Prostate gland (tissue), 2 donors: ENCODE measurements around the gene B4GALNT2.

ENCODE experiments used
- POLR2A ChIP-seq: fragments of 450-650 bp; IDR thresholded peaks from one replicate; pipeline ENCODE4 v1.6.1; 2016; ENCODE audit warnings: antibody characterized with exemption, mild to moderate bottlenecking
- POLR2AphosphoS5 ChIP-seq: sonication (generic); formaldehyde crosslinking; IDR thresholded peaks from one replicate; pipeline ENCODE4 v1.6.1; 2017; ENCODE audit warnings: antibody characterized with exemption
- TF ChIP-seq, protein P1 (sequence below), 4 experiments: fragments of 200-600 bp in 2 of 4; fragments of 450-650 bp in 2 of 4; sonication (generic) in 2 of 4; IDR thresholded peaks; 1 replicate in 3 of 4; 2 replicates in 1 of 4; pipeline ENCODE4 v1.5.1; 2016 to 2019; ENCODE audit warnings: antibody characterized with exemption in 4 of 4, mild to moderate bottlenecking in 2 of 4, moderate library complexity in 2 of 4

GRCh38 chr17:49156256-49156655 lies 23.7 kb downstream of the B4GALNT2 start:
- TF ChIP-seq, protein P1, sequence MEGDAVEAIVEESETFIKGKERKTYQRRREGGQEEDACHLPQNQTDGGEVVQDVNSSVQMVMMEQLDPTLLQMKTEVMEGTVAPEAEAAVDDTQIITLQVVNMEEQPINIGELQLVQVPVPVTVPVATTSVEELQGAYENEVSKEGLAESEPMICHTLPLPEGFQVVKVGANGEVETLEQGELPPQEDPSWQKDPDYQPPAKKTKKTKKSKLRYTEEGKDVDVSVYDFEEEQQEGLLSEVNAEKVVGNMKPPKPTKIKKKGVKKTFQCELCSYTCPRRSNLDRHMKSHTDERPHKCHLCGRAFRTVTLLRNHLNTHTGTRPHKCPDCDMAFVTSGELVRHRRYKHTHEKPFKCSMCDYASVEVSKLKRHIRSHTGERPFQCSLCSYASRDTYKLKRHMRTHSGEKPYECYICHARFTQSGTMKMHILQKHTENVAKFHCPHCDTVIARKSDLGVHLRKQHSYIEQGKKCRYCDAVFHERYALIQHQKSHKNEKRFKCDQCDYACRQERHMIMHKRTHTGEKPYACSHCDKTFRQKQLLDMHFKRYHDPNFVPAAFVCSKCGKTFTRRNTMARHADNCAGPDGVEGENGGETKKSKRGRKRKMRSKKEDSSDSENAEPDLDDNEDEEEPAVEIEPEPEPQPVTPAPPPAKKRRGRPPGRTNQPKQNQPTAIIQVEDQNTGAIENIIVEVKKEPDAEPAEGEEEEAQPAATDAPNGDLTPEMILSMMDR (IDR thresholded peaks at IDR 0.05), result no peak
- TF ChIP-seq POLR2A (no peak), POLR2AphosphoS5 (no peak)
